Measurements from ENCODE around the gene SUSD2.

Gene SUSD2

GRCh38 chr22:24153959-24154358, 27.3 kb upstream of the SUSD2 start:
- no peak for DNase-seq

GRCh38 chr22:24154826-24155225, 26.5 kb upstream of the SUSD2 start:
- DNase-seq = no peak

- DNase-seq = peak in 1 of 2 experiments; percentile 41
Observed at GRCh38 chr22:24155627-24156140, 25.6 kb upstream of the SUSD2 start.

GRCh38 chr22:24156141-24156912, 25.0 kb upstream of the SUSD2 start:
- DNase-seq = peak in 1 of 2 experiments; percentile 55

GRCh38 chr22:24156913-24157821, 24.1 kb upstream of the SUSD2 start:
- DNase-seq = peak; percentile 84 to 93

- peak in 1 of 2 experiments; percentile 32 for DNase-seq
Observed at GRCh38 chr22:24157822-24158135, 23.5 kb upstream of the SUSD2 start.

GRCh38 chr22:24159650-24160049, 21.6 kb upstream of the SUSD2 start:
- no peak for DNase-seq

- DNase-seq = no peak
Observed at GRCh38 chr22:24160546-24160945, 20.7 kb upstream of the SUSD2 start.

- no peak for DNase-seq
Observed at GRCh38 chr22:24161485-24161884, 19.8 kb upstream of the SUSD2 start.

GRCh38 chr22:24161909-24162308, 19.4 kb upstream of the SUSD2 start:
- no peak for DNase-seq

GRCh38 chr22:24162436-24162835, 18.9 kb upstream of the SUSD2 start:
- DNase-seq = no peak

GRCh38 chr22:24164243-24164642, 17.0 kb upstream of the SUSD2 start:
- no peak for DNase-seq

GRCh38 chr22:24164940-24165339, 16.3 kb upstream of the SUSD2 start:
- DNase-seq = no peak

GRCh38 chr22:24165673-24166072, 15.6 kb upstream of the SUSD2 start:
- DNase-seq = no peak

GRCh38 chr22:24166811-24167210, 14.5 kb upstream of the SUSD2 start:
- no peak for DNase-seq

- no peak for DNase-seq
Observed at GRCh38 chr22:24169439-24170058, 11.7 kb upstream of the SUSD2 start.

GRCh38 chr22:24170188-24170587, 11.1 kb upstream of the SUSD2 start:
- DNase-seq = no peak

GRCh38 chr22:24170632-24171031, 10.7 kb upstream of the SUSD2 start:
- no peak for DNase-seq

GRCh38 chr22:24171822-24172221, 9.5 kb upstream of the SUSD2 start:
- DNase-seq = no peak

GRCh38 chr22:24175160-24175808, 6.0 kb upstream of the SUSD2 start:
- DNase-seq = peak; percentile 56 to 84

- no peak for DNase-seq
Observed at GRCh38 chr22:24176040-24176439, 5.2 kb upstream of the SUSD2 start.

- no peak for DNase-seq
Observed at GRCh38 chr22:24176630-24177029, 4.7 kb upstream of the SUSD2 start.

GRCh38 chr22:24177045-24177444, 4.2 kb upstream of the SUSD2 start:
- no peak for DNase-seq
